K562 (cell line): ENCODE measurements around the gene METTL15. TPM values are rescaled to one million over a fixed set of nuclear protein-coding genes. Genes with fewer than 3 reads are reported as not detected.

Experiments used
- ATF7 ChIP-seq: fragments of 450-650 bp; IDR thresholded peaks from 2 replicates; pipeline ENCODE4 v1.7.1; 2014; ENCODE audit warnings: mild to moderate bottlenecking, moderate library complexity
- BRF1 ChIP-seq: IDR thresholded peaks from 3 replicates; pipeline ENCODE4 v1.6.1; 2011; ENCODE audit warnings: borderline replicate concordance, mild to moderate bottlenecking; ENCODE audit not compliant: insufficient read length; ENCODE audit errors: extremely low read depth
- CEBPB ChIP-seq: fragments of 450-650 bp; IDR thresholded peaks from 2 replicates; pipeline ENCODE4 v1.6.1; 2016; ENCODE audit warnings: missing genetic modification characterization, missing compliant biosample characterization
- EP400 ChIP-seq: fragments of 450-650 bp; IDR thresholded peaks from 2 replicates; pipeline ENCODE4 v1.6.1; 2017; ENCODE audit warnings: antibody characterized with exemption, mild to moderate bottlenecking, moderate library complexity
- JUNB ChIP-seq: fragments of 450-650 bp; formaldehyde crosslinking; conservative IDR thresholded peaks from 2 replicates; pipeline ENCODE4 v1.4.0; 2020; ENCODE audit warnings: mild to moderate bottlenecking
- KDM2B ChIP-seq: fragments of 250-450 bp; sonication (Bioruptor Pico); IDR thresholded peaks from 2 replicates; pipeline ENCODE4 v1.8.0; 2021; ENCODE audit warnings: mild to moderate bottlenecking, moderate library complexity
- LCOR ChIP-seq: sonication (generic); formaldehyde crosslinking; IDR thresholded peaks from 2 replicates; pipeline ENCODE4 v1.8.0; 2022; ENCODE audit warnings: mild to moderate bottlenecking, missing genetic modification reagents
- LEF1 ChIP-seq: fragments of 450-650 bp; IDR thresholded peaks from 2 replicates; pipeline ENCODE4 v1.6.1; 2016; ENCODE audit warnings: mild to moderate bottlenecking
- MECOM ChIP-seq: fragments of 250-450 bp; sonication (Bioruptor Pico); IDR thresholded peaks from 2 replicates; pipeline ENCODE4 v1.8.0; 2022; ENCODE audit warnings: inconsistent platforms
- POLR3A ChIP-seq: IDR thresholded peaks from 2 replicates; pipeline ENCODE4 v1.6.1; 2011; ENCODE audit warnings: borderline replicate concordance, mild to moderate bottlenecking, moderate library complexity; ENCODE audit not compliant: insufficient read length, insufficient read depth; ENCODE audit errors: extremely low read depth
- POLR3G ChIP-seq: IDR thresholded peaks from 2 replicates; pipeline ENCODE4 v1.6.1; 2011; ENCODE audit not compliant: insufficient read length, insufficient replicate concordance; ENCODE audit errors: extremely low read depth
- TFAM ChIP-seq: fragments of 250-450 bp; sonication (Bioruptor Pico); conservative IDR thresholded peaks from 2 replicates; pipeline ENCODE4 v1.5.0; 2021; ENCODE audit warnings: mild to moderate bottlenecking, moderate library complexity
- THAP12 ChIP-seq: fragments of 250-450 bp; sonication (Bioruptor Pico); IDR thresholded peaks from 2 replicates; pipeline ENCODE4 v1.9.0; 2021; ENCODE audit warnings: mild to moderate bottlenecking, inconsistent platforms
- ZFP30 ChIP-seq: fragments of 250-450 bp; sonication (Bioruptor Pico); IDR thresholded peaks from 2 replicates; pipeline ENCODE4 v1.8.0; 2022; ENCODE audit warnings: moderate library complexity, mild to moderate bottlenecking, inconsistent platforms, borderline replicate concordance
- ZNF561 ChIP-seq: fragments of 450-650 bp; formaldehyde crosslinking; conservative IDR thresholded peaks from 2 replicates; pipeline ENCODE4 v1.4.0; 2020; ENCODE audit warnings: mild to moderate bottlenecking, moderate library complexity
- polyA plus RNA-seq, 8 experiments: library from polyadenylated mRNA; depleted of rRNA in 4 of 8; stranded (reverse) in 5 of 8; unstranded in 3 of 8; fragments of >200 nt; fragmentation: Nextera tagmentation in 2 of 8; fragmentation: Illumina TruSeq in 1 of 8; extraction: Ambion mirVana in 2 of 8; extraction: Trizol in 1 of 8; gene quantifications; 2 replicates each; pipeline versions ENCODE4 v1.2.1 to v1.2.3, GENCODE V29; 2011 to 2014; ENCODE audit warnings: inconsistent platforms in 1 of 8, missing spikeins in 1 of 8
- total RNA-seq, 7 experiments: library from RNA; depleted of rRNA in 6 of 7; stranded (reverse); fragments of >200 nt in 6 of 7; fragmentation: Illumina TruSeq in 2 of 7; extraction: Trizol in 2 of 7; gene quantifications; 2 replicates each; pipeline versions ENCODE4 v1.2.1 to v1.2.3, GENCODE V29; 2011 to 2021; ENCODE audit warnings: low replicate concordance in 1 of 7
- TF ChIP-seq, protein P1 (sequence below), 2 experiments: IDR thresholded peaks; 2 replicates each; pipeline ENCODE4 v1.6.1; 2011; ENCODE audit warnings: borderline replicate concordance in 1 of 2, control low read depth in 1 of 2, low read depth in 1 of 2, low read length in 1 of 2, mild to moderate bottlenecking in 1 of 2, mixed read lengths in 1 of 2, moderate library complexity in 1 of 2; ENCODE audit not compliant: insufficient read depth in 1 of 2, insufficient read length in 1 of 2, poor library complexity in 1 of 2, severe bottlenecking in 1 of 2; ENCODE audit errors: extremely low read depth in 1 of 2
- TF ChIP-seq, protein P2 (sequence below), 2 experiments: fragments of 450-650 bp in 1 of 2; sonication (generic) in 1 of 2; formaldehyde crosslinking in 1 of 2; IDR thresholded peaks in 1 of 2; conservative IDR thresholded peaks in 1 of 2; 2 replicates each; pipeline versions ENCODE4 v1.6.1 to v1.8.1; 2016 to 2023; ENCODE audit warnings: mild to moderate bottlenecking in 2 of 2, moderate library complexity in 2 of 2, inconsistent platforms in 1 of 2, missing genetic modification reagents in 1 of 2
- TF ChIP-seq, protein P3 (sequence below): fragments of 450-650 bp; IDR thresholded peaks from 2 replicates; pipeline ENCODE4 v1.6.1; 2017; ENCODE audit warnings: antibody characterized with exemption, mild to moderate bottlenecking

Gene METTL15
- total and polyA plus RNA-seq, 9 of the 15 experiments (the other 6 are each of a cell fraction or from before 2014, with no cell fraction given), result 10.7 to 21.7 (median 15.9) TPM

GRCh38 chr11:28107750-28108618 is at the start of gene METTL15, which contains the start of gene KIF18A (continued):
- TF ChIP-seq MECOM (CRISPR knock-in tag) (no peak), KDM2B (CRISPR knock-in tag) (no peak), POLR3A (no peak), CEBPB (tag) (no peak), TFAM (CRISPR knock-in tag) (no peak), BRF1 (no peak), ZFP30 (no peak), LCOR (CRISPR knock-in tag) (no peak), LEF1 (no peak), POLR3G (no peak), EP400 (peak; percentile 91), ZNF561 (CRISPR knock-in tag) (no peak), JUNB (CRISPR knock-in tag) (no peak), THAP12 (CRISPR knock-in tag) (peak; percentile 66), ATF7 (peak; percentile 93)
- TF ChIP-seq, protein P1, sequence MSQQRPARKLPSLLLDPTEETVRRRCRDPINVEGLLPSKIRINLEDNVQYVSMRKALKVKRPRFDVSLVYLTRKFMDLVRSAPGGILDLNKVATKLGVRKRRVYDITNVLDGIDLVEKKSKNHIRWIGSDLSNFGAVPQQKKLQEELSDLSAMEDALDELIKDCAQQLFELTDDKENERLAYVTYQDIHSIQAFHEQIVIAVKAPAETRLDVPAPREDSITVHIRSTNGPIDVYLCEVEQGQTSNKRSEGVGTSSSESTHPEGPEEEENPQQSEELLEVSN (IDR thresholded peaks at IDR 0.05; ENCODE audit: borderline replicate concordance in 1 of 2, extremely low read depth in 1 of 2, insufficient read depth in 1 of 2, insufficient read length in 1 of 2, low read depth in 1 of 2, low read length in 1 of 2, poor library complexity in 1 of 2, severe bottlenecking in 1 of 2), result peak; percentile 40 to 54
- TF ChIP-seq, protein P2, sequence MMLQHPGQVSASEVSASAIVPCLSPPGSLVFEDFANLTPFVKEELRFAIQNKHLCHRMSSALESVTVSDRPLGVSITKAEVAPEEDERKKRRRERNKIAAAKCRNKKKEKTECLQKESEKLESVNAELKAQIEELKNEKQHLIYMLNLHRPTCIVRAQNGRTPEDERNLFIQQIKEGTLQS (IDR thresholded peaks at IDR 0.05), result peak; percentile 92
- TF ChIP-seq, protein P2 (CRISPR knock-in tag; conservative IDR thresholded peaks at IDR 0.05), result no peak; the same call in 1 of the 2 replicates
- TF ChIP-seq, protein P3, sequence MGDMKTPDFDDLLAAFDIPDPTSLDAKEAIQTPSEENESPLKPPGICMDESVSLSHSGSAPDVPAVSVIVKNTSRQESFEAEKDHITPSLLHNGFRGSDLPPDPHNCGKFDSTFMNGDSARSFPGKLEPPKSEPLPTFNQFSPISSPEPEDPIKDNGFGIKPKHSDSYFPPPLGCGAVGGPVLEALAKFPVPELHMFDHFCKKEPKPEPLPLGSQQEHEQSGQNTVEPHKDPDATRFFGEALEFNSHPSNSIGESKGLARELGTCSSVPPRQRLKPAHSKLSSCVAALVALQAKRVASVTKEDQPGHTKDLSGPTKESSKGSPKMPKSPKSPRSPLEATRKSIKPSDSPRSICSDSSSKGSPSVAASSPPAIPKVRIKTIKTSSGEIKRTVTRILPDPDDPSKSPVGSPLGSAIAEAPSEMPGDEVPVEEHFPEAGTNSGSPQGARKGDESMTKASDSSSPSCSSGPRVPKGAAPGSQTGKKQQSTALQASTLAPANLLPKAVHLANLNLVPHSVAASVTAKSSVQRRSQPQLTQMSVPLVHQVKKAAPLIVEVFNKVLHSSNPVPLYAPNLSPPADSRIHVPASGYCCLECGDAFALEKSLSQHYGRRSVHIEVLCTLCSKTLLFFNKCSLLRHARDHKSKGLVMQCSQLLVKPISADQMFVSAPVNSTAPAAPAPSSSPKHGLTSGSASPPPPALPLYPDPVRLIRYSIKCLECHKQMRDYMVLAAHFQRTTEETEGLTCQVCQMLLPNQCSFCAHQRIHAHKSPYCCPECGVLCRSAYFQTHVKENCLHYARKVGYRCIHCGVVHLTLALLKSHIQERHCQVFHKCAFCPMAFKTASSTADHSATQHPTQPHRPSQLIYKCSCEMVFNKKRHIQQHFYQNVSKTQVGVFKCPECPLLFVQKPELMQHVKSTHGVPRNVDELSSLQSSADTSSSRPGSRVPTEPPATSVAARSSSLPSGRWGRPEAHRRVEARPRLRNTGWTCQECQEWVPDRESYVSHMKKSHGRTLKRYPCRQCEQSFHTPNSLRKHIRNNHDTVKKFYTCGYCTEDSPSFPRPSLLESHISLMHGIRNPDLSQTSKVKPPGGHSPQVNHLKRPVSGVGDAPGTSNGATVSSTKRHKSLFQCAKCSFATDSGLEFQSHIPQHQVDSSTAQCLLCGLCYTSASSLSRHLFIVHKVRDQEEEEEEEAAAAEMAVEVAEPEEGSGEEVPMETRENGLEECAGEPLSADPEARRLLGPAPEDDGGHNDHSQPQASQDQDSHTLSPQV, result no peak
